Measurements from ENCODE around the gene SORBS2. TPM values are rescaled to one million over a fixed set of nuclear protein-coding genes. Genes with fewer than 3 reads are reported as not detected.

The SORBS2 gene
- total RNA-seq, 1 experiment from 2014 or later = 9.7 TPM

- Histone ChIP-seq H3K14ac (ENCODE audit: insufficient read depth, low read length) (no peak overlapping the region), H4K91ac (ENCODE audit: insufficient read length, low read depth, low read length) (no peak overlapping the region), H3K18ac (ENCODE audit: insufficient read length, low read depth, low read length) (no peak overlapping the region), H3K4me1 (ENCODE audit: insufficient read depth, low read length) (no peaks in the 10 kb centered on the region), H2BK5ac (ENCODE audit: insufficient read length, low read length) (no peak overlapping the region), H2AK5ac (ENCODE audit: insufficient read length, low read length) (no peak overlapping the region), H2BK15ac (ENCODE audit: low read depth, low read length) (no peak overlapping the region), H3K4ac (ENCODE audit: low read depth, low read length) (no peak overlapping the region), H3K79me1 (ENCODE audit: insufficient read depth, low read depth, low read length, poor library complexity, severe bottlenecking) (no peaks in the 10 kb centered on the region), H2AFZ (ENCODE audit: low read length) (no peak overlapping the region), H3T11ph (ENCODE audit: low read length) (no peak overlapping the region), H2BK12ac (ENCODE audit: insufficient read length, low read depth, low read length) (no peak overlapping the region), H3K9me3 (ENCODE audit: control insufficient read depth, low read depth, low read length) (peaks cover 9% of the 10 kb centered on the region), H2BK20ac (ENCODE audit: low read depth, low read length, poor library complexity, severe bottlenecking) (no peak overlapping the region), H3K56ac (ENCODE audit: insufficient read length, low read depth, low read length) (no peak overlapping the region), H3K79me2 (ENCODE audit: insufficient read depth, low read length) (no peaks in the 10 kb centered on the region), H3K27me3 (ENCODE audit: insufficient read depth, low read length) (no peaks in the 10 kb centered on the region), H3K23me2 (ENCODE audit: insufficient read length, low read depth, low read length, poor library complexity, severe bottlenecking) (no peaks in the 10 kb centered on the region), H3K27ac (ENCODE audit: insufficient read length, low read depth, low read length) (no peak overlapping the region), H3K23ac (ENCODE audit: insufficient read length, low read depth, low read length) (no peak overlapping the region), H2BK120ac (ENCODE audit: low read depth, low read length, poor library complexity, severe bottlenecking) (no peak overlapping the region), H3K9ac (ENCODE audit: extremely low read depth, insufficient read length, low read length) (no peak overlapping the region), H4K5ac (ENCODE audit: insufficient read length, low read depth, low read length) (no peak overlapping the region), H4K20me1 (ENCODE audit: control insufficient read depth, insufficient read depth, insufficient read length) (no peaks in the 10 kb centered on the region), H4K8ac (replicated peaks; ENCODE audit: insufficient read length, low read depth, low read length) (no peak overlapping the region), H3K4me2 (ENCODE audit: insufficient read depth, insufficient read length, low read length) (no peak overlapping the region)
- peak overlapping the region in 2 of 3 experiments; percentile 47 to 55; a peak in 3 of 7 replicates for H3K27ac Mint-ChIP-seq
- TF ChIP-seq CTCF (conservative IDR thresholded peaks at IDR 0.05) = no peak
- peaks cover 21 to 55% (median 41%) of the 10 kb centered on the region in 3 experiments for H3K36me3 Mint-ChIP-seq (ENCODE audit: insufficient read depth in 1 of 3, low read depth in 3 of 3)
- H3K4me3 Mint-ChIP-seq = no peak overlapping the region
- H3K27me3 Mint-ChIP-seq (ENCODE audit: low read depth) = no peaks in the 10 kb centered on the region; the same call in 1 of the 2 replicates
- no peak for DNase-seq
- H3K4me1 Mint-ChIP-seq = peaks cover 6 to 15% of the 10 kb centered on the region in 2 experiments
- WGBS (ENCODE audit: extremely low coverage, insufficient read length, low lambda C conversion rate) = no CpG with 5 or more reads among the region's 3 CpGs
- H3K9me3 Mint-ChIP-seq = peaks cover 33 to 42% of the 10 kb centered on the region in 2 experiments
Observed at GRCh38 chr4:185853841-185854240, 41.8 kb upstream of the SORBS2 start.
